ENCODE measurements around the gene GEMIN4. TPM values are rescaled to one million over a fixed set of nuclear protein-coding genes. Genes with fewer than 3 reads are reported as not detected.
"Not testable (repeated sequence)": the region's sequence is repeated elsewhere in the genome, so short reads cannot be mapped to it uniquely, and the experiment has no call there.

GEMIN4 gene
- polyA plus RNA-seq (ENCODE audit: insufficient read length in 4 of 4) = 10 to 100 TPM; 19.4 to 25.6 (median 22.0) TPM

- peak; percentile 80 to 90 (median 84) for DNase-seq (ENCODE audit: low read depth in 4 of 4, low spot score in 2 of 4)
Observed at GRCh38 chr17:752002-752619, at the start of gene GEMIN4. Gene GEMIN4 (minus strand): TSS chr17:752264. CDS start chr17:752142, 122 bp downstream.

GRCh38 chr17:801660-802059 lies 49.6 kb upstream of the GEMIN4 start:
- no peak for DNase-seq (ENCODE audit: low read depth in 4 of 4, low spot score in 2 of 4)

GRCh38 chr17:800446-801242 lies 48.6 kb upstream of the GEMIN4 start:
- no peak for DNase-seq (ENCODE audit: low read depth in 4 of 4, low spot score in 2 of 4)

GRCh38 chr17:799261-799660 lies 47.2 kb upstream of the GEMIN4 start:
- DNase-seq (ENCODE audit: low read depth in 4 of 4, low spot score in 2 of 4) = no peak

GRCh38 chr17:798246-798645 lies 46.2 kb upstream of the GEMIN4 start:
- DNase-seq (ENCODE audit: low read depth in 4 of 4, low spot score in 2 of 4) = no peak

GRCh38 chr17:797236-797840 lies 45.3 kb upstream of the GEMIN4 start:
- DNase-seq (ENCODE audit: low read depth in 4 of 4, low spot score in 2 of 4) = no peak

GRCh38 chr17:796609-797008 lies 44.5 kb upstream of the GEMIN4 start:
- no peak for DNase-seq (ENCODE audit: low read depth in 4 of 4, low spot score in 2 of 4)

GRCh38 chr17:795721-796120 lies 43.7 kb upstream of the GEMIN4 start:
- DNase-seq (ENCODE audit: low read depth in 4 of 4, low spot score in 2 of 4) = no peak

GRCh38 chr17:795276-795675 lies 43.2 kb upstream of the GEMIN4 start:
- DNase-seq (ENCODE audit: low read depth in 4 of 4, low spot score in 2 of 4) = no peak

GRCh38 chr17:794876-795275 lies 42.8 kb upstream of the GEMIN4 start:
- peak; percentile 48 to 81 (median 68) for DNase-seq (ENCODE audit: low read depth in 4 of 4, low spot score in 2 of 4)

- DNase-seq (ENCODE audit: low read depth in 4 of 4, low spot score in 2 of 4) = no peak
Observed at GRCh38 chr17:792277-792676, 40.2 kb upstream of the GEMIN4 start.

GRCh38 chr17:791829-792228 lies 39.8 kb upstream of the GEMIN4 start:
- DNase-seq (ENCODE audit: low read depth in 4 of 4, low spot score in 2 of 4) = no peak

GRCh38 chr17:790874-791247 lies 38.8 kb upstream of the GEMIN4 start:
- not testable (repeated sequence) for DNase-seq (ENCODE audit: low read depth in 4 of 4, low spot score in 2 of 4)

- DNase-seq (ENCODE audit: low read depth in 4 of 4, low spot score in 2 of 4) = not testable (repeated sequence)
Observed at GRCh38 chr17:789931-790873, 38.1 kb upstream of the GEMIN4 start.

GRCh38 chr17:789160-789840 lies 37.2 kb upstream of the GEMIN4 start:
- no peak for DNase-seq (ENCODE audit: low read depth in 4 of 4, low spot score in 2 of 4)

GRCh38 chr17:788551-788950 lies 36.5 kb upstream of the GEMIN4 start:
- no peak for DNase-seq (ENCODE audit: low read depth in 4 of 4, low spot score in 2 of 4)

- no peak for DNase-seq (ENCODE audit: low read depth in 4 of 4, low spot score in 2 of 4)
Observed at GRCh38 chr17:787641-788221, 35.7 kb upstream of the GEMIN4 start.

- DNase-seq (ENCODE audit: low read depth in 4 of 4, low spot score in 2 of 4) = not testable (repeated sequence)
Observed at GRCh38 chr17:785901-786300, 33.8 kb upstream of the GEMIN4 start.

GRCh38 chr17:784143-784542 lies 32.1 kb upstream of the GEMIN4 start:
- DNase-seq (ENCODE audit: low read depth in 4 of 4, low spot score in 2 of 4) = no peak

All from left renal cortex interstitium (tissue), 4 donors.